ENCODE data around the gene YIF1B. TPM values are rescaled to one million over a fixed set of nuclear protein-coding genes. Genes with fewer than 3 reads are reported as not detected.

YIF1B gene
- total RNA-seq, 1 donor, result 50.1 TPM

DNA sequence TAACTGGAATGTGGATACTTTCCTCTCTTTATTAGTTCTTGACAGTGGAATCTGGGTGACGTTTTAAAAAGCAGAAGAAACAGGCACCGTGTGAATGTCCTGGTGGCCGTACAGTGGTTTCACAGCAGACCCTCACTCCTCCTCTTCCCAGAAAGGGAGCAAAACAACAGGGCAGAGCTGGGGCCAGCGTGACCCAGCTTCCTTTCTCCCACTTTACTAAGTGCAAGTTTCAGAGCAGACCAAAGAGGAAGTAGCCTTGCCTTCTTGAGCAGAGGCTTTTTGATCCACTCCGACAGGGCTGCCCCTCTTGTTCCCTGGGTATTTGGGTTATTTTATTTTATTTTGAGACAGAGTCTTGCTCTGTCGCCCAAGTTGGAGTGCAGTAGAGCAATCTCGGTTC lies 31.3 kb downstream of the YIF1B start:
- no peak for DNase-seq (ENCODE audit: low read depth)
- TF ChIP-seq, protein P1, sequence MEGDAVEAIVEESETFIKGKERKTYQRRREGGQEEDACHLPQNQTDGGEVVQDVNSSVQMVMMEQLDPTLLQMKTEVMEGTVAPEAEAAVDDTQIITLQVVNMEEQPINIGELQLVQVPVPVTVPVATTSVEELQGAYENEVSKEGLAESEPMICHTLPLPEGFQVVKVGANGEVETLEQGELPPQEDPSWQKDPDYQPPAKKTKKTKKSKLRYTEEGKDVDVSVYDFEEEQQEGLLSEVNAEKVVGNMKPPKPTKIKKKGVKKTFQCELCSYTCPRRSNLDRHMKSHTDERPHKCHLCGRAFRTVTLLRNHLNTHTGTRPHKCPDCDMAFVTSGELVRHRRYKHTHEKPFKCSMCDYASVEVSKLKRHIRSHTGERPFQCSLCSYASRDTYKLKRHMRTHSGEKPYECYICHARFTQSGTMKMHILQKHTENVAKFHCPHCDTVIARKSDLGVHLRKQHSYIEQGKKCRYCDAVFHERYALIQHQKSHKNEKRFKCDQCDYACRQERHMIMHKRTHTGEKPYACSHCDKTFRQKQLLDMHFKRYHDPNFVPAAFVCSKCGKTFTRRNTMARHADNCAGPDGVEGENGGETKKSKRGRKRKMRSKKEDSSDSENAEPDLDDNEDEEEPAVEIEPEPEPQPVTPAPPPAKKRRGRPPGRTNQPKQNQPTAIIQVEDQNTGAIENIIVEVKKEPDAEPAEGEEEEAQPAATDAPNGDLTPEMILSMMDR (IDR thresholded peaks at IDR 0.05; ENCODE audit: insufficient read depth, low read depth, low read length), result no peak
- no peak overlapping the region for H3K4me3 ChIP-seq (ENCODE audit: low read depth, low read length)

DNA sequence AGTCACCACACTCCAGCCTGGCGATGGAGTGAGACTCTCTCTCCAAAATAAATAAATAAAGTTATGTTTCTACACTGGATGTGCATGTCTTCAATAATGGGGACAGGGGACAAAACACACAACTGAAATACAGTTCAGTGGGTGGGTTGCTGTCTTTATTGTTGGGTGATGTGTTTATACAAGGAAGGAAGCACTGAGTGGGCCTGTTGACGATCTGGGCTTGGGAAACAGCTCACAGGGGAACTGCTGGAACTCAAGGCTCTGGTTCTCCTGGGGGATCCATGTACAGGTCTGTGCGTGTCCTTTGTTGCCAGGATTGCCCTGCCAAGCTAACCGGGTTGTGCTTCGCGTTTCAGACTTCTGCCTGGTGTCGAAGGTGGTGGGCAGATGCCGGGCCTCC lies 32.5 kb downstream of the YIF1B start:
- no peak for DNase-seq (ENCODE audit: low read depth)
- no peak overlapping the region for H3K4me3 ChIP-seq (ENCODE audit: low read depth, low read length)
- TF ChIP-seq, protein P1 (IDR thresholded peaks at IDR 0.05; ENCODE audit: insufficient read depth, low read depth, low read length), result no peak

DNA sequence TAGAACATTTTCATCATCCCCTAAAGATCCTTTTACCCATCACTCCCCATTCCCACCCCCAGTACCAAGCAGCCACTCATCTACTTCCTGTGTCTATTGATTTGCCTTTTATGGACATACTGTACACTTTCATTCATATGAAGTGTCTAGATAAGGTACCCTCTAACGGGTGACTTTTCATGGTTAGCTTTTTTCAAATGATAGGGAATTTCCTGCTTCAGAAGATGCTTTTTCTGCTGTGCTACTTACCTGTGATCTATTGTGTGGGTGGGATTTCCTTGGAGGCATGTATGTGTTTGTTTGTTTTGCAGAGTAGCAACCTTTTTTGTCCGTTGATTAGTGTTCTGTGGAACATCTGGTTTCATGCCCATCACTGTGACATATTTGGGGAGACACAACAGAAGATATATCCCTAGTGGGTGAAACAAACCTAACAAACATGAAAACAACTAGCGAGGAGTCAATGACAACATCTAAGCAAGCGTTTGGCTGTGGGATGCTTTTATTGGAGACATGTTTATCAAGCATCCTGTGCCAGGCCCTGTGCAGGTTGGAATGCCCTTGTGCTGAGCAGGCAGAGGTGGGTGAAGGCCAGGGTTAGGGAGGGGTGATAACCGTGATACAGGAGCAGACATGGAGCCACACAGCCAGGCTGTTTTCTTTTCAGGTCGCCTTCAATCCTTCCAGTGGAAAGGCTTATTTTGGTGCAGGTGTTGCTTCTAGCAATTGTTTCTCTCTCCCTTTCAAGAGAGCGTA lies 33.8 kb downstream of the YIF1B start:
- TF ChIP-seq, protein P1 (IDR thresholded peaks at IDR 0.05; ENCODE audit: insufficient read depth, low read depth, low read length), result no peak
- no peak for DNase-seq (ENCODE audit: low read depth)
- H3K4me3 ChIP-seq (ENCODE audit: low read depth, low read length), result no peak overlapping the region

DNA sequence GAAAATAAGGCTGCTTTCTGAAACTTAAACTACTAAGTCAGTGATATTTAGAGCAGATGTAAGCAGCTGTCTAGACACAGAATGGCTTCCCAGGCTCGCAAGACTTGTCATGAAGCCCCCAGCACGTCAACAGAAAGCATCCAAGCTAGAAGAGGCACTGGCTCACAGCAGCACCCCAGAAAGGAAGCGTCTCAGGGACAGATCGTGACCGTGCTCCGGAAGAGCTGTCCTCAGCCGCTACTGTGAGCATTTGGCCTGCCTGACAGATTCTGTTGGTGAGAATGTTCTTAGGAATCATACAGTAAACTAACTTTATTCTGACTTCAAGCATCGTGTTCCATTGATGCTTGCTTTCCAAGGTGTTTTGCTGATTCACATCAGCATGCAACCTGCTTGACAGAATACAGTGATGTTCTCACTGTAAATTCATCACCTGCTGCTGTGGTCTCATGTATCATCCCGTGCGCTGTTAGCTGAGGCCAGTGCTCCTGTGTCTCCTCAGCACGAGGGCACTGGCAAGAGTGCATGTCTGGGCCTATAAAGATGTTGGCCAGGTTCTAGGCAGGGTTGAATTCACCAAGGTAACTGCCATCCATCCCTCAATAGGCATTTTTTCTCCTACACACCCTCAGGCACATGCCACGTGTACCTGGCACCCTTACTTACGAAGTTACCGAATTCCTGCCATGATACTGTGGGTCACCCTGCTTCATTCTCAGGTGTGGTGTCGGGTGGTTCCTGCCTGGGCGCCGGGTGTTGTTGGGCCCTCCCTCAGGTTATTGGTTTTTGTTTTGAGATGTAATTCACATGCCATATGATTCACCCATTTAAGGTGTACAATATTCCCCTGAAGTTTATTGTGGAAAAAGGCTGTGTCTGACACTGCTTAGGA lies 35.5 kb downstream of the YIF1B start:
- DNase-seq (ENCODE audit: low read depth), result no peak
- TF ChIP-seq, protein P1 (IDR thresholded peaks at IDR 0.05; ENCODE audit: insufficient read depth, low read depth, low read length), result no peak
- H3K4me3 ChIP-seq (ENCODE audit: low read depth, low read length), result no peak overlapping the region

DNA sequence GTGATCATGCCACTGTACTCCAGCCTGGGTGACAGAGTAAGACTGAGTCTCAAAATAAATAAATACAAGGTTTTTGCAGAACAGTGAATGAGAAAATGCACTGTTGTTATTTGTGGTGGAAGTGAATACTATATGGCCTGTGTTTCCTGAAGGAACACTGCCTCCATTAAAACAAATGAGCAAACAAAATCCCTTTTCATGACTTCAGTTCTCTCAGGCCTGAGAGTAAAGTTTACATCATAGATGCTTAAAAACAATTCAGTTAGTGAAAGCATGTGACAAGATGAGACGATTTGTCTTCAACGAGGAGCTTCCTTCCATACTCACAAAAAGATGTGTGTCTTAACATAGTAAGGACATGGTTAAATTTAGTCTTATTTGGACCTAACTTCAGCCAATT lies 37.0 kb downstream of the YIF1B start:
- DNase-seq (ENCODE audit: low read depth), result no peak
- H3K4me3 ChIP-seq (ENCODE audit: low read depth, low read length), result no peak overlapping the region
- TF ChIP-seq, protein P1 (IDR thresholded peaks at IDR 0.05; ENCODE audit: insufficient read depth, low read depth, low read length), result no peak

DNA sequence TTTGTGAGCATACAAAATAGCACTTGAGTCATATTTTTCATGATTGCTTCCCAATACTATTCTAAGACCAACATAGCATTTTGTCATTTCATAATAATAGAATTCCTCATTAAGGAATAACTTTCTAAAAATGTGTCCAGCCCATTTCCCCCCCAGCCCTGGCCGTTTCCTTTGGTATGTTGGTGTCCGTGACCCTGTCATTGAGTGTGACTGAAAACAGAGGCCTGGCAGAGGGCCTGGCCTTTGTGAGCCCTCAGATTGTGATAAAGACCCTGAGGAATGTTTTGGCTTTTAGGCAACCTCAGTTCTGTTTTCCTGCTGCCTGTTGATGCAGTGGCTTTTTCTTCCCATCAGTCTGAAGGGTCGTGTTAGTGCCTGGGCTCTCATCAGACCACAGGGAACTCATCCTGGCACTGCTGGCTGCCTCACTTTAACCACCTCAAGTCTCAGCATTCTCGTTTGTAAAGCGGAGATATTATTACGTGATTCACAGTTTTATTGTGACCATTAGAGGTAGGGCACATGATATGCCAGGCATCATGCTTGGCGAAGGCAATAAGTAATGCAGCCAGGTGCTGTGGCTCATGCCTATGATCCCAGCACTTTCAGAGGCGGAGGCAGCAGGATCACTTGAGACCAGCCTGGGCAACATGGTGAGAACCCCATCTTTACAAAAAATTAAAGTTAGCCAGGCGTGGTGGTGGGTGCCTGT lies 37.6 kb downstream of the YIF1B start:
- TF ChIP-seq, protein P1 (IDR thresholded peaks at IDR 0.05; ENCODE audit: insufficient read depth, low read depth, low read length), result no peak
- DNase-seq (ENCODE audit: low read depth), result peak; percentile 74
- no peak overlapping the region for H3K4me3 ChIP-seq (ENCODE audit: low read depth, low read length)
